Lung (tissue), 12 donors: ENCODE results near the gene EHMT1. TPM values are rescaled to one million over a fixed set of nuclear protein-coding genes. Genes with fewer than 3 reads are reported as not detected.

Experiments used
- ATAC-seq: fragments of 200-7000 bp; cut with Tn5 transposase; one replicate; pipeline ENCODE4 v1.9.1; 2020; ENCODE audit warnings: moderate number of reproducible peaks; ENCODE audit not compliant: insufficient read depth, low FRiP score
- DNase-seq, 3 donors: peaks; one replicate each; pipeline ENCODE4 v3.0.0-alpha.2; 2013 to 2017
- H3K27ac ChIP-seq, 2 donors: one replicate each; pipeline ENCODE4 v1.5.1; 2013; ENCODE audit warnings: mild to moderate bottlenecking in 2 of 2, moderate library complexity in 2 of 2, control low read depth in 1 of 2, inconsistent platforms in 1 of 2, low read depth in 1 of 2, low read length in 1 of 2
- H3K27me3 ChIP-seq, 3 donors: one replicate each; pipeline ENCODE4 v1.5.1; 2013; ENCODE audit warnings: low read length in 2 of 3; ENCODE audit not compliant: control insufficient read depth in 3 of 3, insufficient read depth in 3 of 3
- H3K36me3 ChIP-seq, 4 donors: one replicate each; pipeline ENCODE4 v1.5.1; 2013; ENCODE audit warnings: low read length in 4 of 4, mild to moderate bottlenecking in 1 of 4, moderate library complexity in 1 of 4; ENCODE audit not compliant: control insufficient read depth in 4 of 4, insufficient read depth in 4 of 4
- H3K4me1 ChIP-seq, 5 donors: one replicate each; pipeline ENCODE4 v1.5.1; 2013; ENCODE audit warnings: low read length in 5 of 5, mild to moderate bottlenecking in 2 of 5, moderate library complexity in 1 of 5; ENCODE audit not compliant: control insufficient read depth in 5 of 5, insufficient read depth in 5 of 5
- H3K4me3 ChIP-seq: one replicate; pipeline ENCODE4 v1.5.1; 2013; ENCODE audit warnings: mild to moderate bottlenecking, control low read depth, moderate library complexity
- H3K9ac ChIP-seq, 2 donors: one replicate each; pipeline ENCODE4 v1.5.1; 2013; ENCODE audit warnings: low read length in 2 of 2, control low read depth in 1 of 2; ENCODE audit not compliant: insufficient read depth in 1 of 2
- H3K9me3 ChIP-seq, 4 donors: one replicate each; pipeline ENCODE4 v1.5.1; 2013; ENCODE audit warnings: low read length in 3 of 4, mild to moderate bottlenecking in 1 of 4, moderate library complexity in 1 of 4; ENCODE audit not compliant: control insufficient read depth in 4 of 4, insufficient read depth in 3 of 4
- WGBS, 2 donors: extraction: QIAGEN DNeasy Blood & Tissue Kit; methylation state at CpG; one replicate each; pipeline ENCODE4 v1.1.7; 2013; 5-methylcytosine and 5-hydroxymethylcytosine counted together
- polyA plus RNA-seq, 2 donors: library from polyadenylated mRNA; stranded (reverse); fragments of 200-250 nt; gene quantifications; one replicate each; pipeline ENCODE4 v1.2.1, GENCODE V29; 2013
- total RNA-seq, 2 donors: library from RNA; depleted of rRNA in 1 of 2; stranded (reverse); fragments of >200 nt in 1 of 2; gene quantifications; one replicate each; pipeline ENCODE4 v1.2.1, GENCODE V29; 2014 to 2021
- TF ChIP-seq, protein P1 (sequence below): IDR thresholded peaks from 2 replicates; pipeline ENCODE4 v1.5.1; 2012; ENCODE audit warnings: mild to moderate bottlenecking; ENCODE audit errors: control extremely low read depth, extremely low read depth
- donor health status: control.
- donor health status: control.
- donor health status: Bipolar disorder and iron deficiency.
- donor health status: healthy.
- donor health status: DM: yes; HTN: yes; CAD: no.

EHMT1 gene
- total and polyA plus RNA-seq, 4 donors = 32.2 to 91.5 (median 58.1) TPM

DNA sequence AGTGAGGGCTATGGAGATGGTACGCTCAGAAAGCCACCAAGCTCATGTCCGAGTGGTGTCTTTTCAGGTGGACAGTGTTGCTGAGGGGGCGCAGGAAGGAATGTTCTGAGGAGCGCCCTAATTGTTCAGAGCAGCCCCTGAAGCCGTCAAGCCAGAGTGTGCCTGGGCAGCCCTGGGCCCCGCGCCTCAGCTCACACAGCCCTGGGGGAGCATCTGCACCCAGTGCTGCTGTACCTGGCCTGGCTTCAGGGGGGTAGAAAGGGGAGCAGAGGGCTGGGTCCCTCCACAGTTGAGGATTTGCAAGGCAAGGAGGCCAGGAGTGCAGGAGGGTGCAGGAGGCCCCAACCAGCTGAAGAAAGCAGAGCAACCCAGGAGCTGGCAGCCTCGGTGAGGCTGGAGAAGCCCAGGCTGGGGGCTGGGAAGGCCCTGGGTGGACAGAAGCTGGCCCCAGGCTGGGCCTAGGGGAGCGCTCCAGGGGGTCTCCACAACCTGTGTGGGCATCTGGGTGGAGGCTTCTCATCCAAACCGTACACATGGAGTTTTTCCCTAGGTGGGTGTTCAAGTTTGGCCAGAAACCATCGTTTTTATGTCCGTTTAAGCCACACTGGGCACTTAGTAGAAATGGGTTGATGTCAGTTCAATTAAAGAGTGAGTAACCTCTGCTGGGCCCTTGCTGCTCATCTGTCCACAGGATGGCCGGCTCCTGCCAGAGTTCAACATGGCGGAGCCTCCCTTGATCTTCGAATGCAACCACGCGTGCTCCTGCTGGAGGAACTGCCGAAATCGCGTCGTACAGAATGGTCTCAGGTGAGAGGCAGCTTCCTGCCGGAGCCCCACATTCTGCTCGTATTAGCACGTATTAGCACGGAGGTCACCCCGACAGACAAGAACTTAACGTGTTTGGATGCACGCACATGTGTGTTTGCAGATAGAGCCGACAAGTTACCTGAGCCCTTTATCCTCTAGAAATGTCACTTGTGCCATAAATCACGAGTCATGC lies 196.8 kb downstream of the EHMT1 start:
- Histone ChIP-seq H3K36me3 (peaks cover 23 to 77% (median 49%) of the 10 kb centered on the region in 4 donors), H3K9me3 (peaks cover 0 to 15% (median 0%) of the 10 kb centered on the region in 4 donors), H3K9ac (no peak overlapping the region), H3K27ac (no peak overlapping the region), H3K4me3 (no peak overlapping the region), H3K27me3 (no peaks in the 10 kb centered on the region), H3K4me1 (peaks cover 0 to 10% (median 0%) of the 10 kb centered on the region in 5 donors)
- WGBS, 2 donors = 97% methylated on average over 30 of the region's 30 CpGs
- TF ChIP-seq, protein P1, sequence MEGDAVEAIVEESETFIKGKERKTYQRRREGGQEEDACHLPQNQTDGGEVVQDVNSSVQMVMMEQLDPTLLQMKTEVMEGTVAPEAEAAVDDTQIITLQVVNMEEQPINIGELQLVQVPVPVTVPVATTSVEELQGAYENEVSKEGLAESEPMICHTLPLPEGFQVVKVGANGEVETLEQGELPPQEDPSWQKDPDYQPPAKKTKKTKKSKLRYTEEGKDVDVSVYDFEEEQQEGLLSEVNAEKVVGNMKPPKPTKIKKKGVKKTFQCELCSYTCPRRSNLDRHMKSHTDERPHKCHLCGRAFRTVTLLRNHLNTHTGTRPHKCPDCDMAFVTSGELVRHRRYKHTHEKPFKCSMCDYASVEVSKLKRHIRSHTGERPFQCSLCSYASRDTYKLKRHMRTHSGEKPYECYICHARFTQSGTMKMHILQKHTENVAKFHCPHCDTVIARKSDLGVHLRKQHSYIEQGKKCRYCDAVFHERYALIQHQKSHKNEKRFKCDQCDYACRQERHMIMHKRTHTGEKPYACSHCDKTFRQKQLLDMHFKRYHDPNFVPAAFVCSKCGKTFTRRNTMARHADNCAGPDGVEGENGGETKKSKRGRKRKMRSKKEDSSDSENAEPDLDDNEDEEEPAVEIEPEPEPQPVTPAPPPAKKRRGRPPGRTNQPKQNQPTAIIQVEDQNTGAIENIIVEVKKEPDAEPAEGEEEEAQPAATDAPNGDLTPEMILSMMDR = no peak
- DNase-seq (no peak), ATAC-seq (no peak)

DNA sequence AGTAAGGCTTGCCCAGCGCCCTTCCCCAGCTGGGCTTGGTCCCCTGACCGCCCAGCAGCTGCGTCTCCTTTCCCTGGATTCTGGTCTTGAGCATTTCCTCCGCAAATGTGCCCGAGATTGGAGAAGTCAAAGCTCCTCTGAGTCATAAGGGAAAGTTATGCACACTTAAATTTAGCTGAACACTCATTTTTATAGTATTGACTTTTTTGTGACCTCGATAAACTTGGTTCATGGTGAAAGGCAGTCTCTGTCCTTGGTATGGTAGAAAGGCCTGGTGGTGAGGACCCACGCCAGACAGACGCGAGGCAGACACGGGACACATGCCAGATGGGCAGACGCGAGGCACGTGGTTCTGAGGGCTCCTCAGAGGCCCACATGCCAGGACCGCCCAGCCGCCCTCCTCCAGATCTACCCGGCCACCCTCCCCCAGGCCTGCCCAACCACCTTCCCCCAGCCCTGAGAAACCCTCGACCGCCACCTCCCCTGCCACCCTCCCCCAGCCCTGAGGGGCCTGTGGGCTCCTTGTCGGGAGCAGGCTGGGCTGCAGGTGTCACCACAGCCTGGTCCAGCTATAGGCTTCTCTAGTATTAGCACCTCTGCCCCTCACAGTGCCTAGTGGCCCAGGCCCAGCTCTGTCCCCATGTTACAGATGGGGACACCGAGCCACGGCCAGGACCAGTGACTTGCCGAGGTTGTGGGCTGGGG lies 197.9 kb downstream of the EHMT1 start:
- no peaks in the 10 kb centered on the region for H3K27me3 ChIP-seq
- no peak for ATAC-seq
- peaks cover 23 to 70% (median 49%) of the 10 kb centered on the region in 4 donors for H3K36me3 ChIP-seq
- no peak overlapping the region for H3K9ac ChIP-seq
- TF ChIP-seq, protein P1 = no peak
- no peak for DNase-seq
- H3K4me1 ChIP-seq = peaks cover 0 to 10% (median 0%) of the 10 kb centered on the region in 5 donors
- 98% methylated on average over 22 of the region's 22 CpGs for WGBS, 2 donors
- no peak overlapping the region for H3K27ac ChIP-seq
- H3K4me3 ChIP-seq = no peak overlapping the region
- peaks cover 0 to 17% (median 0%) of the 10 kb centered on the region in 4 donors for H3K9me3 ChIP-seq

DNA sequence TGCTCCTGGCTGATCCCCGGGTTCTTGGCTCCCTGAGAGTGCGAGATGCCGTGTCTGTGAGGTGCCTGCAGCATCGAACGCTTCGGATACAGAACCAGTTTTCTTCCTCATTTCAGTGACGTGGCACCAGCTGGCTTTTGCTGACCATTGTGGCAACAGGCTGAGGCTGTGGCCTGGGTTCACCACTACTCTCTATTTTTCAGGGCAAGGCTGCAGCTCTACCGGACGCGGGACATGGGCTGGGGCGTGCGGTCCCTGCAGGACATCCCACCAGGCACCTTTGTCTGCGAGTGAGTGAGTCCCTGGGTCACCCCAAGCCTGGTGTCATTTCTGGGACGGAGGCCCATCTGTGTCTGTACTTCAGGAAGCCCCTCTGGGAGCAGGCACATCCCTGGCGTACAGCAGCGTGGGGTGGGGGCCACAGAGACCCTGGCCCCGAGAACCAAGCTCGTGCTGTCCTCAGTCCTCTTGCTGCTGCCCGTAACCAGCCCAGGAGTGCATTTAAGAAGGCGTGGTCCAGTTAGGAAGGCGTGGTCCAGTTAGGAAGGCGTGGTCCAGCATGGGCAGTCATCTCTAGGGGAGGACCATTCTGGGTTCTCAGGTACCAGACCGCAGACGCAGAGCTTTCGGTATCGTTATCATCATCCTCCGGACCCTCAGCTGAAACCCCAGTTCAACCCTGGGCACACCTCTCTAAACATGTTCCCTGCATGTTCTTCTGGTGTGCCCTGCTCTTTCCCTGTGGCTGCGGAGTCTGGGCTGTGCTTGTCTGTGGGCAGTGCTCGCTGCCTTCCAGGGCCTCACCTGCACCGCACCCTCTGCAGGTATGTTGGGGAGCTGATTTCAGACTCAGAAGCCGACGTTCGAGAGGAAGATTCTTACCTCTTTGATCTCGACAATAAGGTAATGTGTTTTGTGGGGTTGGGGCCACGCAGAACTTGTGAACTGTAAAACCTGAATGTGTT lies 198.7 kb downstream of the EHMT1 start:
- WGBS, 2 donors = 98% methylated on average over 35 of the region's 35 CpGs
- ATAC-seq = no peak
- Histone ChIP-seq H3K9ac (no peak overlapping the region), H3K4me1 (peaks cover 0 to 10% (median 0%) of the 10 kb centered on the region in 5 donors), H3K27me3 (no peaks in the 10 kb centered on the region), H3K36me3 (peaks cover 26 to 68% (median 52%) of the 10 kb centered on the region in 4 donors), H3K4me3 (no peak overlapping the region), H3K27ac (no peak overlapping the region), H3K9me3 (peaks cover 0 to 19% (median 2%) of the 10 kb centered on the region in 4 donors)
- no peak for DNase-seq
- TF ChIP-seq, protein P1 = no peak
